ENCODE measurements around the gene TM9SF4.

Gene TM9SF4

DNA sequence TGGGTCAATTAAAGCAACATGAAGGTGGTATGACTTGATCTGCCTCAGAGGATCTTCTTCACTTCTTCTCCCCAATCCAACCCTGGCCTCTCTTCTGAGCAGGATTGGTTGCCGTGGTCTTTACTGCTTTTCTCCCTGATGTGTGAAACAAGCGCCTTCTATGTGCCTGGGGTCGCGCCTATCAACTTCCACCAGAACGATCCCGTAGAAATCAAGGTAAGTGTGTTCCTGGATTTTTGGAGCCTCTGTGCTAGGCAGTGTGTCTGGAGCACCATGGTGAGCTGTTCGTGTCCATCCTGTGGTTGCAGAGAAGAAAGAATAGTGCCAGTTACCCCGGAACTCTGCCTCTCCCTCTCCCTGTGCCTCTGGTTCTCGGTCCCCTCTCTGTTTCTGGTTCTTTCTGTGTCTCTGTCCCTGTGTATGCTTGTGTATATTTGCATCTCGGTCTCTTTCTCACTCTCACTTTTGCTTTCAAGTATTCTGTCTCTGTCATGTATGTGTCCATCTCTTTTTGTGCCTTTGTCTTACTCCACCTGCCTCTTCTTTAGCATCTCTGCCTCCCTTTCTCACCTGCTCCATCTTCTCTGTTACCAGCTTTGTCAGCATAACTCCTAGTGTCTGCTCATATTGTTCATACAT is 23.5 kb downstream of the TM9SF4 start:
- peak overlapping the region; percentile 8; the same call in 1 of the 2 replicates for H3K4me3 ChIP-seq (ENCODE audit: low read depth, low read length)
- peak; percentile 55 for DNase-seq (ENCODE audit: low read depth)
- TF ChIP-seq, protein P1, sequence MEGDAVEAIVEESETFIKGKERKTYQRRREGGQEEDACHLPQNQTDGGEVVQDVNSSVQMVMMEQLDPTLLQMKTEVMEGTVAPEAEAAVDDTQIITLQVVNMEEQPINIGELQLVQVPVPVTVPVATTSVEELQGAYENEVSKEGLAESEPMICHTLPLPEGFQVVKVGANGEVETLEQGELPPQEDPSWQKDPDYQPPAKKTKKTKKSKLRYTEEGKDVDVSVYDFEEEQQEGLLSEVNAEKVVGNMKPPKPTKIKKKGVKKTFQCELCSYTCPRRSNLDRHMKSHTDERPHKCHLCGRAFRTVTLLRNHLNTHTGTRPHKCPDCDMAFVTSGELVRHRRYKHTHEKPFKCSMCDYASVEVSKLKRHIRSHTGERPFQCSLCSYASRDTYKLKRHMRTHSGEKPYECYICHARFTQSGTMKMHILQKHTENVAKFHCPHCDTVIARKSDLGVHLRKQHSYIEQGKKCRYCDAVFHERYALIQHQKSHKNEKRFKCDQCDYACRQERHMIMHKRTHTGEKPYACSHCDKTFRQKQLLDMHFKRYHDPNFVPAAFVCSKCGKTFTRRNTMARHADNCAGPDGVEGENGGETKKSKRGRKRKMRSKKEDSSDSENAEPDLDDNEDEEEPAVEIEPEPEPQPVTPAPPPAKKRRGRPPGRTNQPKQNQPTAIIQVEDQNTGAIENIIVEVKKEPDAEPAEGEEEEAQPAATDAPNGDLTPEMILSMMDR (IDR thresholded peaks at IDR 0.05; ENCODE audit: low read depth, low read length, missing control alignments) = no peak

DNA sequence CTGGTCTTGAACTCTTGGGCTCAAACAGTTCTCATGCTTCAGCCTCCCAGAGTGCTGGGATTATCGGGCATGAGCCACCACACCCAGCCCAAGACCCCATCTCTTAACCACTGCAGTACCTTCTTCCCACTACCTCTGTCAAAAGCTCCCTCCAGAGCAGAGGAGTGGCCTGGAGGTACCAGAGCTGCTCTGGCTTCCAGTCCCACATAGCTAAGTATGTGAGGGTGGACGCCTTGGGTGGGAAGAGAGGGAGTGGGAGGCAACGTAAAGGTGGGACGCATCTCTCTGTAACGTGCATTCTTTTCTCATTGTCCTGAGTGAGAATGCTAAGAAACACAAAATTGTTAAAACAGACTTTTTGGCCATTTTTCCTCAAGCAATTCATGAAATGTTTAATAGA is 24.5 kb downstream of the TM9SF4 start:
- no peak for DNase-seq (ENCODE audit: low read depth)
- TF ChIP-seq, protein P1 (IDR thresholded peaks at IDR 0.05; ENCODE audit: low read depth, low read length, missing control alignments) = no peak
- no peak overlapping the region for H3K4me3 ChIP-seq (ENCODE audit: low read depth, low read length)

DNA sequence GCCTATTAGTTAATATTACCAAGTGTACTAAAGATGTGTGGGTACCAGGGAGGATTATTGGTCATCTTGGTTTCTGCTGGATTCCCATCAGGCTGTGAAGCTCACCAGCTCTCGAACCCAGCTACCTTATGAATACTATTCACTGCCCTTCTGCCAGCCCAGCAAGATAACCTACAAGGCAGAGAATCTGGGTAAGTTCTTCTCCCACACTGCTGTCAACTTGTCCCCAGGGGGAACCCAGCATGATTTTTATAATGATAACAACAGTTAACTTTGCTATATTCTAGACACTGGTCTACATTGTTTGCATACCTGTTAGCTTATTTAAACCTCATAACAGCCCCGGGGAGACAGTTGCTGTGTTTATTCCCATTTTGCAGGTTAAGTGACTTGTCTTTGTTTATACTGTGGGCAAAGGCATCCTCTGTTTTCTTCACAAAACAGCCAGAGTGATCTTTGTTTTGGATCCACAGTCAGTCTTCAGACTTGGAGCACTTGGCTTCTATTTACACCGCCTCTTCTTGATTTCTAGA is 26.5 kb downstream of the TM9SF4 start:
- TF ChIP-seq, protein P1 (IDR thresholded peaks at IDR 0.05; ENCODE audit: low read depth, low read length, missing control alignments) = no peak
- DNase-seq (ENCODE audit: low read depth) = no peak
- no peak overlapping the region for H3K4me3 ChIP-seq (ENCODE audit: low read depth, low read length)

DNA sequence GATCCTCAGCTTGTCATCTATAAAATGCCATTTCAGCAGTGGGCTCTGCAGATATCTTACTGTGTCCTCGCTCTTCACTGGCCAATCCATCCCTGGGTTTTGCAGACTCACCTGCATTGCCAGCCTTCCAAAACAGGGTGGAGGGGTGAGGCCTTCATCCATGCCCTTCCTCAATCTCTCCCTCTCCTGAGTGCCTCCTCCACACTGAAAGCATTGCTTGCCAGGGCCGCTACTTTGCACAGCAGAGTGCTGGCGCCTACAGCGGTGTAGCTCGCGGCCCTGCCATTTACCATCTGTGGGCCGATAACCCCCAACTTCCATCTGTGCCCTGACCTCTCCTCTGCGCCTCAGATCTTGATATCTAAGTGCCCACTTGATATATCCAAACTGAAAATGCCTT is 29.4 kb downstream of the TM9SF4 start:
- no peak overlapping the region for H3K4me3 ChIP-seq (ENCODE audit: low read depth, low read length)
- DNase-seq (ENCODE audit: low read depth) = no peak
- TF ChIP-seq, protein P1 (IDR thresholded peaks at IDR 0.05; ENCODE audit: low read depth, low read length, missing control alignments) = no peak

DNA sequence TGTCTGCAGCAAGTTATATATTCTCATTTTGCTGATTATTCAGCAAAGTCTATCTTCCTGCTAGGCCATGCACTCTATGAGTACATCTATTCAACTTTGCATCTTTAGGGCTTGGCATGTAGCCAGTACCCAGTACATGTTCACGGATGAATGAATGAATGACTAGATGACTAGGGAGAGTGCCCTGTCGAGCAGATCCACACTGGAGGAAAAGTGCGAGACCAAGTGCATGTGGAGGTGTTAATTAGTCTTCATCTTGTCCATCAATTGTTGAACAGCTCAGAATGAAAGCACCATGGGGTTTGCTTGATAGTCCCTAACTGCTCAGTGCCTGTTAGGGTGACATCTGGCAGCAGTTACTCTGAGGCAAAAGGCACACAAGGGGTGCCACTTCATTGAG is 30.4 kb downstream of the TM9SF4 start:
- H3K4me3 ChIP-seq (ENCODE audit: low read depth, low read length) = no peak overlapping the region
- DNase-seq (ENCODE audit: low read depth) = no peak

DNA sequence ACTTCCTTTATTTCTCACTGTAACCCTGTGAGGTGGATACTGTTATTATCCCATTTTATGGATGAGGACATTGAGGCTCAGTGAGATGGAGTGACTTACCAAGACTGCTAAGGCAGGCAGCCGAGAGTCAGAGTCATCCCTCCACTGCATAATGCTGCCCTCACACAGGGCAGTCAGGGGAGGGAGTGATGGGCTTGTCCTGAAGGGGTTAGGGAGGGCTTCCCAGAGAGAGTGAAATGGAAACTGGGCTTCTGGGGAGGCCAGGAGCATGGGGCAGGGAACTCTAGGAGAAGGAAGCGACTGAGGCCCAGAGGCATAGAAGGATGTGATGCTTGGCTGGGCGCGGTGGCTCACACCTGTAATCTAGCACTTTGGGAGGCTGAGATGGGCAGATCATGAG is 31.1 kb downstream of the TM9SF4 start:
- H3K4me3 ChIP-seq (ENCODE audit: low read depth, low read length) = no peak overlapping the region
- no peak for DNase-seq (ENCODE audit: low read depth)
- TF ChIP-seq, protein P1 (IDR thresholded peaks at IDR 0.05; ENCODE audit: low read depth, low read length, missing control alignments) = no peak

More for the DNA sequence above, 30.4 kb downstream of the TM9SF4 start:
- TF ChIP-seq, protein P1 (IDR thresholded peaks at IDR 0.05; ENCODE audit: low read depth, low read length, missing control alignments) = no peak

DNA sequence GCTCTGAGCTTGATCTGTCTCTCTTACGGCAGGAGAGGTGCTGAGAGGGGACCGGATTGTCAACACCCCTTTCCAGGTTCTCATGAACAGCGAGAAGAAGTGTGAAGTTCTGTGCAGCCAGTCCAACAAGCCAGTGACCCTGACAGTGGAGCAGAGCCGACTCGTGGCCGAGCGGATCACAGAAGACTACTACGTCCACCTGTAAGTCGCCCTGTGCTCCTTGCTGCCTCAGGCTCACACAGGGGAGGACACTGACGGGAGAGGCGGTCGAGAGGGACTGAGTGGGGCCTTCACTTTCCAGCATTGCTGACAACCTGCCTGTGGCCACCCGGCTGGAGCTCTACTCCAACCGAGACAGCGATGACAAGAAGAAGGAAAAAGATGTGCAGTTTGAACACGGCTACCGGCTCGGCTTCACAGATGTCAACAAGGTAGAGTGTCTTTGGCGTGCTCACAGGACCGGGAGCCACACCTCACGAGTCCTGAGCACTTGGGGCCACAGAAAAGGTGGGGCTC is 32.0 kb downstream of the TM9SF4 start:
- no peak for DNase-seq (ENCODE audit: low read depth)
- TF ChIP-seq, protein P1 (IDR thresholded peaks at IDR 0.05; ENCODE audit: low read depth, low read length, missing control alignments) = no peak
- no peak overlapping the region for H3K4me3 ChIP-seq (ENCODE audit: low read depth, low read length)

Measured in GM12864 (cell line).